ENCODE results near the gene NDRG4.

NDRG4 gene

GRCh38 chr16:58497935-58498334 lies 2.0 kb upstream of the NDRG4 start:
- no peak for DNase-seq

GRCh38 chr16:58498341-58499091 lies 1.4 kb upstream of the NDRG4 start:
- DNase-seq: no peak

- DNase-seq: no peak
These were observed 841 bp upstream of the NDRG4 start for GRCh38 chr16:58499092-58499511.

- DNase-seq: no peak
These were observed 693 bp downstream of the NDRG4 start for GRCh38 chr16:58500430-58501241.

- DNase-seq: no peak
These were observed 1.5 kb downstream of the NDRG4 start for GRCh38 chr16:58501242-58502131.

GRCh38 chr16:58502217-58502921 lies 2.4 kb downstream of the NDRG4 start:
- no peak for DNase-seq

- DNase-seq: no peak
These were observed 3.4 kb downstream of the NDRG4 start for GRCh38 chr16:58503166-58503862.

- DNase-seq: no peak
These were observed 4.1 kb downstream of the NDRG4 start for GRCh38 chr16:58503863-58504688.

GRCh38 chr16:58506241-58507194 lies 6.6 kb downstream of the NDRG4 start:
- DNase-seq: no peak

GRCh38 chr16:58507195-58507962 lies 7.4 kb downstream of the NDRG4 start:
- peak; percentile 27 for DNase-seq

GRCh38 chr16:58507963-58508670 lies 8.2 kb downstream of the NDRG4 start:
- DNase-seq: no peak

- no peak for DNase-seq
These were observed 8.8 kb downstream of the NDRG4 start for GRCh38 chr16:58508671-58509251.

- DNase-seq: no peak
These were observed 9.5 kb downstream of the NDRG4 start for GRCh38 chr16:58509256-58510096.

GRCh38 chr16:58510097-58510775 lies 10.3 kb downstream of the NDRG4 start:
- no peak for DNase-seq

GRCh38 chr16:58510776-58511628 lies 11.1 kb downstream of the NDRG4 start:
- DNase-seq: no peak

All from MV-4-11 (cell line).